HG02678 (cell line): ENCODE data around the gene TMEM18.

Experiments used
- ATAC-seq: cut with Tn5 transposase; IDR thresholded peaks from one replicate; pipeline ENCODE4 v1.9.1; 2021; ENCODE audit warnings: mild to moderate bottlenecking, moderate library complexity; ENCODE audit not compliant: unreplicated experiment

TMEM18 gene

DNA sequence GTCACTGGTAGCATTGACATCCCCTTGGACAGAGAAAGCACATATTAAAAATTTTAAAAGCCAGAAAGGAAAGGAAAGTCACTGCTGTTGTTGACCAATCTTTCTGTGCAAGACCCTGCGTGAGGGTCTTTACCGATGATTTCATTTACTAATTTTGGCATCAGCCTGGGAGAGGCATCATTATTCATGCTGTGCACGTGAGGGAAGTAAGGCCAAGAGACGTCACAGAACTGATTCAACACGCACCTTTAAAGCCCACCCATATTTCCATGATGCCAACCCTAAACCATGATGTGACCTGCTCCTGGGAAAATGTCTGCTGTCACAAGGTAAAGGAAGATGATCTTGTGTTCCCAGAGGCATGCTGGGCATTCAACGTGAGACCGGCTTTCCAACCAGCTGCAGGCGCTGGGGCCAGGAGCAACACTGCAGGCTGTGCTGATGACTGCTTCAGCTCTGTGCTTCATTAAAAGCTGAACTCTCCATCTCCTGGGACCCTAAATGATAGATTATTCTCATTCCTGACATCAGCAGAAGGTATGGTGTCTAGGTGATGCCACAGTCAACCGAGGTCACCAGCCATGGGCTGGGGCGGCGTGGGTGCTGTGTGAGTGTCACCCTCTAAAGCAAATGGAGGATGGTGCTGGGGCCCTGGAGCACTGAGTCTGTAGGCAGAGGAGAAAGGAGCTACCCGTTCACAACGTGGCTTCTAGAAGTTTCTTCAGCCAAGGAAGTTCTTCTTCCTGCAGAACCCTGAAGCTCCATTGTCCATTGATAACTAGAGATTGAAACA is 53.9 kb downstream of the TMEM18 start:
- ATAC-seq: no peak

DNA sequence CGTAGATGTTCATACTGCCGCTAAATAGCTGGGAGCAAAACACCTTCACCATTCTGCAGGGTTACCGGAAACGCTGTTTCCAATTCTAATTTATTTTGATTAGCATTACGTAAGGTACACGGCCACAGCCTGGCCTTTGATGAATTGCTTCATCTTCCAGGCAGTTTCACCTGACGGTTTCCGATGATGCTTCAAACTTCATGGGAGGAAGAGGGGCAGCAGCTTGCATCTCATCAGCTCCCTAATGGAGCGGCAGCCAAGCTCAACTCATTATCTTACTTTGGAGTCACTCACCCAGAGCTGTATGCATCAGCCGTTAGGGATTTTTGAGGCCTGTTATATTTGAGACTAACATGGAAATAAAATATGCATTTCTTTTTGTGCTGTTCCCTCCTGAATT is 54.8 kb downstream of the TMEM18 start:
- ATAC-seq: no peak

DNA sequence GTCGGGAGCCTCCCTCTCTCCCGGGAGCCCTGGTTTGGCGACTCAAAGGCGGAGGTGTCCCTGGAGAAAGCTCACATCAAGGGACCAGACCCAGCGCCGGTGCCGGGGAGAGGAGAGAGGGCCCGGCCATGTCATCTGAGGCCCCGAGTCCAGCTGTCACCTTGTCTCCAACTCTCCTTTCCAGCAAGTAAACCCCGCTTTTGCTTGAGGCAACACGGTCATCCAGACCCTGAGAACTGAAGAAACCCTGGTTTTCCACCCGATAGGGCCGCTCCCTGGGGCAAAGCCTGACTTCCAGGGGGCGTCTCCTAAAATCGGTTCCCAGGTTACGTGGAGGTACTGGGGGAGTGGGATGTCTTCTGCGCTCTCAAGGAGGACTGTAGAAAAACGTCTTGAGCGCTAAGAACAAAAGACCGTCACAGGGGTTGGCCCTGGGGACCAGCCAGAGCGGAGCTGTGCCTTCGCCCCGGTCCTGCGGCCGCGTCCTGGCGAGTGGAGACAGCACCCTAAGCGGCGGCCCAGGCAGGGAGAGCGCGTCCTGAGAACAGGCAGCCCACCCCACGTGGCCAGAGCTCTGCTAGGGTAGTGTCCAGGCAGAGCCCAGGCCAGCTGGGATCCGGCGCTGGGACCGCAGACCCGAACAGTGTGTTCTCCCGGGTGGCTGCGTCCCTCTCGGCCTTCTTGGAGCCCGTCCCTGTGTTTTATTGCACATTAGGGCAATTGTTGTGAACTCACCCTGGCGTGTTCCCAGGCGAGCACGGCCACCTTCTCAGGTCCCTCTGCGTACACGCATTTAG is 55.7 kb downstream of the TMEM18 start:
- ATAC-seq: no peak

DNA sequence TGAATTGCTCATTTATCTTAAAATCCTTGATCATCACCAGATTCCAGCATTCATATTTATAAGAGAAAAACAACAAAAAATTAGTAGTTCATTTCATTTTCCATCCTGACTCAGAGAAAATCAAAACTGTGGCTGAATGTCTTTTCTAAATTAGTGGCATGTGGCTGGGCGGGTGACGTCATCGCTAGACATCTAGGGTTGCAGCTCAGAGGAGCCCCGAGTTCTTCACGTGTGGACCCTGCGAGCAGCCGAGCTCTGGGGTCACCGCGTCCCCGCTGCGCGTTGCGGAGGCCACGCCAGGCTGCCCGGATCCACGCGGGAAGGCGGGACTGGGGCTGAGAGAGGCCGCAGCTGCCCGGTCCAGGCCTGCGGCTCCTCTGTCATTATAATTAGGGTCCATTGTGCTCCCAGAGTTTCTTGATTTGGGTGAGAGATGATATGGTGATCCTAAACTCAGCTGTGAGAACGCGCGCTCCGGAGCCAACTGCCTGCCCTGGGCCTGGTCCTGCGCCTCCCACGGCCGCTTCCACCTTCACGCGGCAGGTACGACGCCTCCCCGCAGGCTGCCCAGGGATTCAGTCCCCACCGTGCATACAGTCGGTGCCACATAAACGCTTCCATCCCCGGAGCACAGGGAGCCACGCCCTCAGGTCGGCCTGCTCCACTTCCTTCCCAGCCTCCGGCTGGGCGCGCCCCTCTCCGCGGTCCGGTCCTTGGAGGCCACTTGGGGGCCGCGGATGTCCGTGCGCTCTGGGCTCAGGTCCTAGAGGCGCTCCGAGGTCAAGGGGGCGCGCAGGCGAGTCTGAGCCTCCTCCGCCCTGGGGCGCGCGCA is 56.5 kb downstream of the TMEM18 start:
- no peak for ATAC-seq

DNA sequence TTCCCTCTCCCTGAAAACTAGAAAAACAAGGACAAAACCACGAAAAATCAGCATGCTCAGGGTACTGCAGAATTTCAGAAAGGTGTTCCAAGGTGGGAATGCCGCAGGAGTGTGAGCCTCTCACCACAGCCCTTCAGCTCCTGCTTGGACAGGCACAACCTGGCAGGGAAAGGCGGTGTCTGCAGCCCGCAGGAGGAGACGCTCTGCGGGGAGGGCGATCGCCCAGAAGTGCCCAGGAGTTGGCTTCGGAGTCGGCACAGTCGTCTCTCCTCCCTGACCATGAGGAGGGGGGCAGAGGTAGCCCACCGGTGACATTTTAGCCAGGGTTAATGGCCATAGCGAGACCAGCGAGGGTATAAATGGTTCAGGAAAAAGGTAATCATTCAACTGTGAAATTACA is 57.2 kb downstream of the TMEM18 start:
- ATAC-seq: no peak

DNA sequence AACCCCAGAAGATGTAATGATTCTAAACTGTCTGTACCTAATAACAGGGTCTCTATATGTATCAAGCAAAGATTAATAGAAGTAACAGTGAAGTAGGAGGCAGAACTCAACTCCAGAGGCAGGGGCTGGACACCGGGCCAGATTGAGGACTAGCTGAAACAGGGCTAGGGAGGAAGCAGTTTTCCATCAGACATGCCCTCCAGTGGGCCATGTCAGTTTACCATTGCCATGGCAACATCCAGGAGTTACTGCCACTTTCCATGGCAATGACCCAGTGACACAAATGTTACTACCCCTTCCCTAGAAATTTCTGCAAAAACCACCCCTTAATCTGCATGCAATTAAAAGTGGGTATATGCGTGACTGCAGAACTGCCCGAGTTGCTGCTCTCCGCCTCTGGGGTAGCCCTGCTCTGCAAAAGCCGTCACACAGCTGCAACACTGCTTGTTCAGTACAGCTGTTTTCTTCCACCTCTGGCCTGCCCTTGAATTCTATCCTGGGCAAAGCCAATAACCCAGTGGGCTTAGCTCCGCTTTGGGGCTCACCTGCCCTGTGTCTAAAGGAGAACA is 58.7 kb downstream of the TMEM18 start:
- no peak for ATAC-seq

DNA sequence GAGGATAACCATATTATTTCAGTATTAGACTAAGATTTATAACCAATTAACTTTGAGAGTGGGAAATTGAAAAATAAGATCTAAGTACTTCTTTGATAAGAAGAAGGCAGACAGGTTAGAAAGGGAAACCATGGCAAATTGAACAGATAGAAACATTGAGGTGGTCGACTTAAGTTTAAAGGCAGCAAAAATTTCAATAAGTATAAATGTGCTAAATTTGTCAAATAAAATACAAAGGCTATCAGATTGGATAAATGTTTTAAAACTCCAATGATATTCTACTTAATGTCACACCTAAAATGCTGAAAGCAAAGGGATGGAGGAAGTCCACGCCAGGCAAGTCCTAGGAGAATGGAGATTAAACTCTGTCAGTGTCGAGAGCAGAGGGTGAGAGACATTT is 59.2 kb downstream of the TMEM18 start:
- ATAC-seq: no peak
